ENCODE data around the gene RAP1GAP2.

RAP1GAP2 gene

GRCh38 chr17:2977157-2977556 lies 180.9 kb downstream of the RAP1GAP2 start:
- Histone ChIP-seq H2BK12ac (ENCODE audit: low read length) (no peak overlapping the region), H3K27me3 (ENCODE audit: insufficient read depth, low read length) (no peaks in the 10 kb centered on the region), H3K79me1 (ENCODE audit: low read length) (peaks cover 5% of the 10 kb centered on the region), H4K91ac (ENCODE audit: low read depth, low read length) (no peak overlapping the region), H3K23ac (ENCODE audit: low read length) (no peak overlapping the region), H3K18ac (ENCODE audit: low read length) (no peak overlapping the region), H3K36me3 (ENCODE audit: control insufficient read depth in 1 of 2, insufficient read depth in 2 of 2, low read length in 2 of 2) (peaks cover 0 to 7% of the 10 kb centered on the region in 2 experiments), H4K12ac (ENCODE audit: low read depth, low read length) (no peak overlapping the region), H4K8ac (ENCODE audit: low read depth, low read length) (no peak overlapping the region), H3K4ac (ENCODE audit: low read depth, low read length) (no peak overlapping the region), H2BK5ac (ENCODE audit: low read depth, low read length, poor library complexity) (no peak overlapping the region), H3K79me2 (ENCODE audit: control insufficient read depth, insufficient read depth, low read length, poor library complexity) (no peaks in the 10 kb centered on the region), H3K9me3 (ENCODE audit: insufficient read depth, low read depth, low read length) (no peaks in the 10 kb centered on the region), H3K14ac (ENCODE audit: low read length) (no peak overlapping the region), H3K4me3 (ENCODE audit: low read depth, low read length) (no peak overlapping the region), H2AFZ (ENCODE audit: insufficient read depth, low read length, poor library complexity) (no peak overlapping the region), H3K9ac (ENCODE audit: low read length) (no peak overlapping the region), H3K27ac (ENCODE audit: low read depth, low read length) (no peak overlapping the region), H3K4me1 (ENCODE audit: control insufficient read depth in 1 of 2, insufficient read depth in 2 of 2, low read length in 2 of 2) (peaks cover 5 to 9% of the 10 kb centered on the region in 2 experiments), H2BK120ac (ENCODE audit: insufficient read depth, low read length, poor library complexity) (no peak overlapping the region), H2AK5ac (ENCODE audit: low read length) (no peak overlapping the region), H3K4me2 (ENCODE audit: low read length) (no peak overlapping the region)
- no peak for DNase-seq
- WGBS (ENCODE audit: extremely low coverage, insufficient coverage, insufficient read length) = no CpG with 5 or more reads among the region's 3 CpGs

- Histone ChIP-seq H3K79me1 (ENCODE audit: low read length) (peaks cover 5% of the 10 kb centered on the region), H3K4ac (ENCODE audit: low read depth, low read length) (no peak overlapping the region), H3K36me3 (ENCODE audit: control insufficient read depth in 1 of 2, insufficient read depth in 2 of 2, low read length in 2 of 2) (peaks cover 0 to 7% of the 10 kb centered on the region in 2 experiments), H3K9me3 (ENCODE audit: insufficient read depth, low read depth, low read length) (no peaks in the 10 kb centered on the region), H2BK12ac (ENCODE audit: low read length) (no peak overlapping the region), H3K27me3 (ENCODE audit: insufficient read depth, low read length) (no peaks in the 10 kb centered on the region), H3K4me3 (ENCODE audit: low read depth, low read length) (no peak overlapping the region), H3K14ac (ENCODE audit: low read length) (no peak overlapping the region), H3K9ac (ENCODE audit: low read length) (no peak overlapping the region), H3K27ac (ENCODE audit: low read depth, low read length) (no peak overlapping the region), H3K18ac (ENCODE audit: low read length) (no peak overlapping the region), H4K12ac (ENCODE audit: low read depth, low read length) (no peak overlapping the region), H4K91ac (ENCODE audit: low read depth, low read length) (no peak overlapping the region), H2BK120ac (ENCODE audit: insufficient read depth, low read length, poor library complexity) (no peak overlapping the region), H3K23ac (ENCODE audit: low read length) (no peak overlapping the region), H2AFZ (ENCODE audit: insufficient read depth, low read length, poor library complexity) (no peak overlapping the region), H3K79me2 (ENCODE audit: control insufficient read depth, insufficient read depth, low read length, poor library complexity) (no peaks in the 10 kb centered on the region), H2AK5ac (ENCODE audit: low read length) (no peak overlapping the region), H3K4me2 (ENCODE audit: low read length) (no peak overlapping the region), H2BK5ac (ENCODE audit: low read depth, low read length, poor library complexity) (no peak overlapping the region), H4K8ac (ENCODE audit: low read depth, low read length) (no peak overlapping the region), H3K4me1 (ENCODE audit: control insufficient read depth in 1 of 2, insufficient read depth in 2 of 2, low read length in 2 of 2) (peaks cover 5 to 11% of the 10 kb centered on the region in 2 experiments)
- no peak for DNase-seq
- WGBS (ENCODE audit: extremely low coverage, insufficient coverage, insufficient read length) = no CpG with 5 or more reads among the region's 9 CpGs
Observed at GRCh38 chr17:2978116-2978515, 181.9 kb downstream of the RAP1GAP2 start.

GRCh38 chr17:2978991-2979390 lies 182.8 kb downstream of the RAP1GAP2 start:
- no peaks in the 10 kb centered on the region for H3K79me2 ChIP-seq (ENCODE audit: control insufficient read depth, insufficient read depth, low read length, poor library complexity)
- H3K4me3 ChIP-seq (ENCODE audit: low read depth, low read length) = no peak overlapping the region
- no peak overlapping the region for H3K4ac ChIP-seq (ENCODE audit: low read depth, low read length)
- no peak overlapping the region for H3K9ac ChIP-seq (ENCODE audit: low read length)
- no peak overlapping the region for H3K4me2 ChIP-seq (ENCODE audit: low read length)
- no peak overlapping the region for H2BK120ac ChIP-seq (ENCODE audit: insufficient read depth, low read length, poor library complexity)
- H3K27ac ChIP-seq (ENCODE audit: low read depth, low read length) = no peak overlapping the region
- no peak for DNase-seq
- H3K18ac ChIP-seq (ENCODE audit: low read length) = no peak overlapping the region
- H2BK5ac ChIP-seq (ENCODE audit: low read depth, low read length, poor library complexity) = no peak overlapping the region
- no peaks in the 10 kb centered on the region for H3K27me3 ChIP-seq (ENCODE audit: insufficient read depth, low read length)
- no peak overlapping the region for H4K8ac ChIP-seq (ENCODE audit: low read depth, low read length)
- peaks cover 5% of the 10 kb centered on the region for H3K79me1 ChIP-seq (ENCODE audit: low read length)
- H2AK5ac ChIP-seq (ENCODE audit: low read length) = no peak overlapping the region
- no peak overlapping the region for H2AFZ ChIP-seq (ENCODE audit: insufficient read depth, low read length, poor library complexity)
- no peak overlapping the region for H4K91ac ChIP-seq (ENCODE audit: low read depth, low read length)
- H4K12ac ChIP-seq (ENCODE audit: low read depth, low read length) = no peak overlapping the region
- WGBS (ENCODE audit: extremely low coverage, insufficient coverage, insufficient read length) = no CpG with 5 or more reads among the region's 2 CpGs
- H3K9me3 ChIP-seq (ENCODE audit: insufficient read depth, low read depth, low read length) = no peaks in the 10 kb centered on the region
- no peak overlapping the region for H2BK12ac ChIP-seq (ENCODE audit: low read length)
- no peak overlapping the region for H3K14ac ChIP-seq (ENCODE audit: low read length)
- H3K4me1 ChIP-seq (ENCODE audit: control insufficient read depth in 1 of 2, insufficient read depth in 2 of 2, low read length in 2 of 2) = peaks cover 5 to 11% of the 10 kb centered on the region in 2 experiments
- H3K36me3 ChIP-seq (ENCODE audit: control insufficient read depth in 1 of 2, insufficient read depth in 2 of 2, low read length in 2 of 2) = peaks cover 0 to 7% of the 10 kb centered on the region in 2 experiments
- no peak overlapping the region for H3K23ac ChIP-seq (ENCODE audit: low read length)

- H4K8ac ChIP-seq (ENCODE audit: low read depth, low read length) = no peak overlapping the region
- H3K79me2 ChIP-seq (ENCODE audit: control insufficient read depth, insufficient read depth, low read length, poor library complexity) = no peaks in the 10 kb centered on the region
- H3K27me3 ChIP-seq (ENCODE audit: insufficient read depth, low read length) = no peaks in the 10 kb centered on the region
- peaks cover 5 to 11% of the 10 kb centered on the region in 2 experiments for H3K4me1 ChIP-seq (ENCODE audit: control insufficient read depth in 1 of 2, insufficient read depth in 2 of 2, low read length in 2 of 2)
- H3K14ac ChIP-seq (ENCODE audit: low read length) = no peak overlapping the region
- no peak overlapping the region for H2BK5ac ChIP-seq (ENCODE audit: low read depth, low read length, poor library complexity)
- H2BK12ac ChIP-seq (ENCODE audit: low read length) = no peak overlapping the region
- H3K36me3 ChIP-seq (ENCODE audit: control insufficient read depth in 1 of 2, insufficient read depth in 2 of 2, low read length in 2 of 2) = peaks cover 4 to 7% of the 10 kb centered on the region in 2 experiments
- H4K91ac ChIP-seq (ENCODE audit: low read depth, low read length) = peak overlapping the region; percentile 37
- no peak overlapping the region for H3K4ac ChIP-seq (ENCODE audit: low read depth, low read length)
- no peak overlapping the region for H3K27ac ChIP-seq (ENCODE audit: low read depth, low read length)
- no peak overlapping the region for H3K23ac ChIP-seq (ENCODE audit: low read length)
- peaks cover 5% of the 10 kb centered on the region for H3K79me1 ChIP-seq (ENCODE audit: low read length)
- H3K9ac ChIP-seq (ENCODE audit: low read length) = no peak overlapping the region
- no peak overlapping the region for H3K4me3 ChIP-seq (ENCODE audit: low read depth, low read length)
- H3K9me3 ChIP-seq (ENCODE audit: insufficient read depth, low read depth, low read length) = no peaks in the 10 kb centered on the region
- no peak overlapping the region for H3K4me2 ChIP-seq (ENCODE audit: low read length)
- H3K18ac ChIP-seq (ENCODE audit: low read length) = no peak overlapping the region
- no peak overlapping the region for H2AK5ac ChIP-seq (ENCODE audit: low read length)
- no peak for DNase-seq
- no peak overlapping the region for H4K12ac ChIP-seq (ENCODE audit: low read depth, low read length)
- no CpG with 5 or more reads among the region's 13 CpGs for WGBS (ENCODE audit: extremely low coverage, insufficient coverage, insufficient read length)
- H2AFZ ChIP-seq (ENCODE audit: insufficient read depth, low read length, poor library complexity) = no peak overlapping the region
- no peak overlapping the region for H2BK120ac ChIP-seq (ENCODE audit: insufficient read depth, low read length, poor library complexity)
Observed at GRCh38 chr17:2980211-2980903, 184.1 kb downstream of the RAP1GAP2 start.
